Embryonic facial prominence (tissue), 1 donor: ENCODE data around the gene ADI1.

Source experiments
- DNase-seq: peaks from one replicate; pipeline ENCODE4 v3.0.0-alpha.2; 2016; ENCODE audit errors: extremely low spot score

Gene ADI1

GRCh38 chr2:3480352-3481010 lies 38.9 kb downstream of the ADI1 start:
- no peak for DNase-seq

GRCh38 chr2:3479430-3480320 lies 39.7 kb downstream of the ADI1 start:
- no peak for DNase-seq

GRCh38 chr2:3478846-3479385 lies 40.4 kb downstream of the ADI1 start:
- DNase-seq = no peak

GRCh38 chr2:3476985-3477327 lies 42.4 kb downstream of the ADI1 start:
- DNase-seq = no peak

GRCh38 chr2:3476321-3476984 lies 42.9 kb downstream of the ADI1 start:
- DNase-seq = no peak

- DNase-seq = no peak
Observed at GRCh38 chr2:3475771-3476170, 43.6 kb downstream of the ADI1 start.

GRCh38 chr2:3472966-3473365 lies 46.4 kb downstream of the ADI1 start:
- no peak for DNase-seq

- DNase-seq = no peak
Observed at GRCh38 chr2:3472296-3472695, 47.0 kb downstream of the ADI1 start.

- no peak for DNase-seq
Observed at GRCh38 chr2:3470856-3471737, 48.2 kb downstream of the ADI1 start.

- no peak for DNase-seq
Observed at GRCh38 chr2:3470166-3470651, 49.1 kb downstream of the ADI1 start.

GRCh38 chr2:3469486-3469885 lies 49.8 kb downstream of the ADI1 start:
- no peak for DNase-seq

GRCh38 chr2:3468296-3468988 lies 50.9 kb downstream of the ADI1 start:
- DNase-seq = no peak

GRCh38 chr2:3467654-3468053 lies 51.7 kb downstream of the ADI1 start:
- DNase-seq = no peak

- DNase-seq = no peak
Observed at GRCh38 chr2:3466966-3467365, 52.4 kb downstream of the ADI1 start.

GRCh38 chr2:3466482-3466863 lies 52.9 kb downstream of the ADI1 start:
- no peak for DNase-seq

GRCh38 chr2:3465844-3466481 lies 53.4 kb downstream of the ADI1 start:
- DNase-seq = no peak

GRCh38 chr2:3465328-3465727 lies 54.0 kb downstream of the ADI1 start:
- DNase-seq = no peak

- no peak for DNase-seq
Observed at GRCh38 chr2:3464401-3465005, 54.8 kb downstream of the ADI1 start.

- DNase-seq = no peak
Observed at GRCh38 chr2:3463944-3464343, 55.4 kb downstream of the ADI1 start.
